HK-2 (cell line): ENCODE data around the gene SLC44A5.

Experiments
- DNase-seq: peaks from one replicate; pipeline ENCODE4 v3.0.0-alpha.2; 2018; ENCODE audit not compliant: unreplicated experiment

Gene SLC44A5

DNA sequence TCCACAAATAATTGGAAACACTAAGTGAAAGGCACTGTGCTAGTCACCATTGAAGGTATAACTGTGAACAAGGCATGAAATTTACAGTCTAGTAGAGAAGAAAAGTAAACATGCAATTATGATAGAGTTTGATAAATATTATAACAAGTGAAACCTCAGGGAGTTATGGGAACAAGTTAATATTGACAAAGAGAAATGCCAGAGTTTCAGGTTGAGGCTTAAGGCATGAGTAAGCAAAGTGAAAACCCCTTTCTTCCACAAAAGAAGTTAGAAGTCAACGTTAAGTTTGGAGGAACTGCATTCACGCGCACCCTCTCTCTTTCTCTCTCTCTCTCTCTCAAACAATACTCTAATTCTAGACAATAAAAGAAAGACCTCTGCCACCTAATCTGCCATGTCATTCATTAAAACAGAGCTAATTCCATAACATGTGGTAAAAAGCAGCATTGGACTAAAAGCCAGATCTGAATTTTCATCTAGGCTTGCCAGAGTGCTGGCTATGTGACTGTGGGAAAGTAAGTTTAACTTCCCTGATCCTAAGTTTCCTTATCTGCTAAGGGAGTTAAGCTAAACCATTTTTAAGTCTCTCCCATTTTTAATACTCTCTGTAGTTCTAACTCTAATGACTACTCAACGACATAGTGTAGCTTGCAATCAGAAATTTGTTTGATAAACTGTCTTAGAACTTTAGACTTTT lies 22.0 kb downstream of the SLC44A5 start:
- no peak for DNase-seq

DNA sequence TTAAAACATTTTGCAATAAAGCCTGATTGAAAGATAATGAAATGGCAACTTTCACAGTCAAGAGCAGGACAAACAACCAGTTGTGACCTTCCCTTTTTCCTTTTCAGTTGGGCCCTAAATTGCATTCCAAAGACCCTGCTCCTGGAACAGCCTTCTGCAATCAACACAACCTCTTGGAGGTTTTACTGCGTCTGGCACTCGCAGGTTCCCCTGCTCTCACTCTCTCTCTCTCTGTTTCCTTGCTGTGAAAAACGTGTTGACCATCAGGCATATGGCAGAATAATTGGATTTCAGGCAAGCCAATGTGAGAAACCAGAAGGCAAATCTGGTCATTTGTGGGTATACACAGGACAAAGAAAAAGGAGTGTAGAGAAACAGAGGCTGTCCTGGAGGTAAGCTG lies 23.2 kb downstream of the SLC44A5 start:
- DNase-seq: no peak

- no peak for DNase-seq
Measured at GRCh38 chr1:75583282-75583681, 27.6 kb downstream of the SLC44A5 start.

DNA sequence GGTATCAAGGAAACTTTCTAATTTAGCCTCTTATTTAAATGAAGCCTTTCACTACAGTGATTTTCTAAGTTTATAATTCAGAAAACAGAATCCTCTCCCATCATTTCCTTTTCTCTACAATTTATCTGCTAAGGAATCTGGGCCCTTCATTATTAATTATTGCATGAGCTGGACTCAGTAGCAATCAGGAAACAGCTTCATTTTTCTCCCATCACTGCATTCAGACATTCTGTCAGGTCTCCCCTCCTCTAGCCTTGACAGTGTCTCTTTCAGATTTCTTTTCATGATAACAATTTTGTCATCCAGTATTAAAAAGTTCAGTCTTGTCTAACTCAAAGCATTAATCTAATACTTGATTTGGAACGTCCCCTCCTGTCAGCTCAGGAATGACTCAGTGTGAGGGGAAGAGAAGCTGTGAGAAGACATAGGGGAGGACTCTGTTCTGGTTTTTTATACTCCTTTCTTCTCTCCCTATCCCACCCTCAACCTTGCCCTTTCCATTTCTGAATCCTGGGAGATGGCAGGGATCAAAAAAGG lies 28.1 kb downstream of the SLC44A5 start:
- DNase-seq: no peak

- no peak for DNase-seq
Measured at GRCh38 chr1:75579046-75579445, 31.9 kb downstream of the SLC44A5 start.

DNA sequence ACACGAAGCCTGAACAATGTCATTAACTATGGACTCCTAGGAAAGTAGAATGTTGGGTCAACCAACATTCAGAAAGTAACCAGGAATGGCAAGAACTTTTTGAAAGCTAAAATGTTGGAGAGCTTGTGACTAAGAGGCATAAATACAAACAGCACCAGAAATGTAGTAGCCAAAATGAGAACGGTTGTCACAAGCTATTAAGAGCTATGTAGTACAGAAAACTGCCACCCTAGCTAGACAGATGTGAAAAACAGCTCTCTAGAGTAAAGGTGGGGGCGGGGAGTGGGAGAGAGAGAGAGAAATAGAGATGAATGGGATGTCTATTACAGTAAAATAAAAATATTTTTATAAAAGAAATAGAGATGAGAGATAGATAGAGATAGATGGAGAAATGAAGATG lies 35.1 kb downstream of the SLC44A5 start:
- DNase-seq: no peak

DNA sequence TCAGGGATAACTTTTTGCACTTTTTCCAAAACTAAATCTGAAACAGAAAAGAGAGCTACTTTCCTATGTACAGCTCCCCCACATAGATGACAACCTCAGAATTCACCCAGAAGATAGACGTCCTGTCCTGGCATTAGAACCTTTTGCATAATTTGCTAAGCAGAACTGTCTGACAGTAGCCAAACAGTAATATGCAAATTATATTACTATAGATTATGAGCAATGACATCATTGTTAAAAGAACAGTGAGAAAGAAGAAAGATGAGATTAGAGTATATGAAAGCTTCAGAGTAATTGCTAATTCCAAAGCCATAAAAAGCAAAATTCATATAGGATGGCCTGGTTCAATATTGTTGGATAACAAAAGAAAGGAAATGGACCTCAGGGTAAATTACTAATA lies 43.7 kb downstream of the SLC44A5 start:
- no peak for DNase-seq

GRCh38 chr1:75559800-75560199 lies 51.1 kb downstream of the SLC44A5 start:
- DNase-seq: no peak

DNA sequence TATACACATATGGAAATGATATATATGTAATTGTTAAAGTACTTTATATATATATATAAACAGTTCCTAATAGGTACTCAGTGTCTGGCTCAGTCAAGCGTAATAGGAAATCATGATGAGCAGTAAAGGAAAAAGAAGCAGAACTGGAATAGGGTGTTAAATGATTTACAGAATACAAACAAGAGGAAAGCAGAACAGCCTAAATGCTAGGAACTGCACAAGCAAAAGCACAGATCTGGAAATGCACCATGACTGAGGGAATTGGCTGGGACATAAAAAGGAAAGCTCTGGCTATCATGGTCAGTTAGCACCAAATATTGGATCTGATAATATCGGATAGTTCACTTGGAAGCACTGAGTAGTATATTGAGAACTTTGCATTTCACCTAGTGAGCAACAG lies 51.8 kb downstream of the SLC44A5 start:
- DNase-seq: no peak

- DNase-seq: no peak
Measured at GRCh38 chr1:75554870-75555269, 56.0 kb downstream of the SLC44A5 start.

GRCh38 chr1:75554181-75554580 lies 56.7 kb downstream of the SLC44A5 start:
- DNase-seq: no peak

GRCh38 chr1:75550559-75550958 lies 60.4 kb downstream of the SLC44A5 start:
- no peak for DNase-seq

- no peak for DNase-seq
Measured at GRCh38 chr1:75548721-75549480, 62.0 kb downstream of the SLC44A5 start.

- DNase-seq: no peak
Measured at GRCh38 chr1:75543705-75544104, 67.2 kb downstream of the SLC44A5 start.

DNA sequence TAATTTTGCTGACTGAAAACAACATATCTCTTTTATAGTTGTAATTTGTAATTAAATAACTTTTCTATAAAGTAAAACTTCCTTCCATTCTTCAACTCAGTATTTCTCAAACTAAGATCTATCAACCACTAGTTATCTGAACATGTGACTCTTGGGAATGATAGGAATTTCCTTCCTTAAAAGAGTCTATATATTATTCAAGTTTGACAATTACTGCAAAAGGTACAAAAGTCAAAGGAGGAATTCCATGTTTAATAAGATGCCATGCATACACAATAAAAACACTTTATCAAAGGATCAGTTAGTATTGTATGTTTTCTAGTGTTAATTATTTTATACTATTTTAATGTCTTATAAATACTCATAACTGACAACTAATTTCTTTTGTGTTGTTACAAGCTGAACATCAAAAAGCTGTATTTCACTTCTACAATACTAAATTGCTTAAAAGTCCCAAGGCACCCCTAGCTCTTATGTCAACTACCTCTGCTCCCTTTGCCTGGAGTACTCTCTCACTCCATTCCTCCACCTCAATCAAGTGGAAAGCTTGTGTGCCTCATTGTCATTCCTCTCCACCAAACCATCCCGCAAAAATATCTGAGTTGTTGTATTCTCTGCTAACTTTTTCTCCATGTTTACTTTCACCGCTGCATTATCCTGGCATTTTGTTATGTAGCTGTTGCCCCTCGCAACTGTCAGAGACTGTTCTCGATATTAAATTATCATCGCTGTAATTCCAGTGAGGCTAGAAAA lies 67.9 kb downstream of the SLC44A5 start:
- peak; percentile 13 for DNase-seq

DNA sequence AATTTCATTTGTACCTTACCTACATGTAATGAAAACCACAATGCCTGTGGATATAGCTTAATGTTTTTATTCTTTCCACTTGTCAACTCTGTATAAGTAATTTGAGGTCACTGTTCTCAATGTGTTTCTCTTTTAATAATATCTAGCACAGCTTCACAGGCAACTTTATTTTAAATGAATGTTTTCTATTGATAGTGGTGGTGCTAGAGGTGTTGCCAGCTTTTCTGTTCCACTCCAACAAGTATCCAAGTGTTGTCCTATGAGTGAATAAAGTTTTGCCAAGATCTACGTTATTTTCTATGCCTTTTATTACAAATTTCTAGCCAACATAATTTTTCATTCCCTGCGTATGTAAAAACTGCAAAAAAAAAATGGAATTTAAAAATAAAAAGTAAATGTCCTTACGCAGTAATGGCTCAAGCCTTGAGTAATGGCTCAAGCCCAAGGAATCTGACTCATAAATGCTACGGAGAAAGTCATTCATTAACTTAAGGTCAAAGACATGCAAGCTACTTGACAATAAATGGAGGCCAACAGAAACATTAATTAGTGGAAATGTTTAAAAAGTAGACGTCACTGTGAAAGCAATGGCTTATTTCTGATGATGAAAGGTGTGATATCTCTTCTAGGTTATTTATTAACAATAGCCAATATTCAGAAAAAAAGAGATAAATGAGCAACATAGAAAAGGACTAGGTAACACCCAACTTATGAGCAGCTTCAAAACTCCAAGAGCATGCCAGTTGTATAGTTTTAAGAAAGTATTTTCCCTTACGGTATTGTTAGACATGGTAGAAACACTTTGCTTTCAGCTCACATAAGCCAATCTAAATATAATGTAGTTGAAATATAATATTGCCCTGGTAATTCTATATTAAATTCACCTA lies 71.4 kb downstream of the SLC44A5 start:
- no peak for DNase-seq

GRCh38 chr1:75533085-75533484 lies 77.8 kb downstream of the SLC44A5 start:
- DNase-seq: no peak

- no peak for DNase-seq
Measured at GRCh38 chr1:75531570-75531969, 79.3 kb downstream of the SLC44A5 start.

- DNase-seq: no peak
Measured at GRCh38 chr1:75529488-75529887, 81.4 kb downstream of the SLC44A5 start.

- DNase-seq: no peak
Measured at GRCh38 chr1:75528001-75528400, 82.9 kb downstream of the SLC44A5 start.

- no peak for DNase-seq
Measured at GRCh38 chr1:75522389-75522788, 88.5 kb downstream of the SLC44A5 start.
